GM21360 (cell line): ENCODE results near the gene C15orf40.
A peak's percentile ranks its signal among the peaks of the same experiment; 100 is the strongest.
"Not testable (repeated sequence)": the region's sequence is repeated elsewhere in the genome, so short reads cannot be mapped to it uniquely, and the experiment has no call there.

Experiments
- ATAC-seq: cut with Tn5 transposase; IDR thresholded peaks from one replicate; pipeline ENCODE4 v1.9.1; 2021; ENCODE audit warnings: mild to moderate bottlenecking, moderate library complexity; ENCODE audit not compliant: unreplicated experiment

C15orf40 gene

DNA sequence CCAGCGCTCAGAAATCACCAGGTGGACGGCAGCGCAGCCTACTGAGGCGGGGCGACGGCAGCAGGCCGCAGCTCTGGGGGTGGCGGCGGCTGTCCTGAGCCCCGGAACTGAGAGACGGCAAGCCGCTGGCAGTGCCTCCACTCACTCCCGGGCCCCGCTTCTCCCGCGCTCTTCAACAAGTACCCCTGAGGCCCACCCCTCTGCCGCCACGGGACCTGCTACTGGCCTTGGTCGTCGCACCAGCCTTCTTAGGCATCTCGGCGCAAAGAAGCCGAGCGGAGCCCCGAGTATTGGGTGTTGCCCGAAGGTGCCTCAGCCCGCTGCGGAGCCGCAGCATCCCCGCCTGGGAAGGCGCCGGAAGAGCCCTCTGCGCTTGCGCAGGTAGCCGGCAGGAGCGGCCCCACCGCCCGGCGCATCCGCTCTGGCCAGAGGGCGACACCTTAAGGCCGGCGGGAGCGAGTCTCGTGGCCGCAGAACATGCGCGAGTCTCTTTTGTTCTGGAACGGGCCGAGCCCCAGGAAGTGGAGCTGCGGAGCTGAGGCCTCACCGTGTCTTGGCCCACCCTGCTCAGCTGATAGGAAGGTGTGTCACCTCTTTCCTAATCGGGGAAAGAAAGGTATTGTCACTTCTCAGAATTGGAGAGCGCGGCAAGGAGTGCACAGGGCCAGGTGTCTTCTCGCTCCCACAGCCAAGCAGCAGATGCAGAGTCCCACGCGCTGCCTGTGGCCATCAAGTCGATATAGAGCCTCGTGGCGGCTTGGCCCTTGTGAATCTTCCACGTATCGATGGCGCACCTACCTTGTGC lies at the start of gene C15orf40:
Gene C15orf40 (minus strand): TSS at position 369 of the 805 bp plus-strand sequence. CDS start 32 bp downstream, at position 337.
- peak; percentile 79 for ATAC-seq

DNA sequence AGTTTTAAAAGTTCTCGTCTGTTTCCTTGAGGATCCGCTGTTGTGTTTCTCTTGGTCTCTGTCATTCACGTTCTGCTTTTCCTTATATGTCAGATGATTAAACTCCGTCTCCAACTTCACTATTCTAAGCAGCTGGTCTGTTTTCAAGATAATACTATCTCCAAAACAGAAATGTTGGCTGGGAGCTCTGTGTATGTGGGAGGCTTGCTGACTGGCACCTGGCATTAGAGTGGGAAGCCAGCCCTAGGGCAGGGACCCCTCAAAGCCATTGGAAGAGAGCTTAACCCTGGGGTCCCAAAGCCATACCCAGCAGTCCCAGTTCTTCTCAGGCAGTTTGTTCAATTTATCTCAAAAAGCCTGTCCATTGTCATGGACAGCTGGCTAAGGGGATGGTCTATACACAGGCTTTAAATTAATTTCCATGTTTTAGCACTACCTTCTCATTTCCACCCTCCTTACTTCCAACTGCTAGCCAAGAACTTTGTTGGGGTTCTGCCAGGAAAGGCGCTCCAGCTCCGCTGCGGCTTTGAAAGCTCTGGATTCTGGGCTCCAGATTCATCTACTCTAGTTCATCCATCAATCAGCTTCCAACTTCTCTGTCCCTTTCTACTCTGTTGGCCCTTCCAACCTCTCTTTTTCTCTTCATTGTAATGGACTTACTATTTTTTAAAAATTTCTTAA lies 46.4 kb upstream of the C15orf40 start:
- no peak for ATAC-seq

- no peak for ATAC-seq
Observed at GRCh38 chr15:83057002-83057401, 45.6 kb upstream of the C15orf40 start.

GRCh38 chr15:83053151-83053550 lies 41.7 kb upstream of the C15orf40 start:
- no peak for ATAC-seq

GRCh38 chr15:83046558-83047127 lies 35.2 kb upstream of the C15orf40 start:
- ATAC-seq = no peak

- no peak for ATAC-seq
Observed at GRCh38 chr15:83044156-83044555, 32.7 kb upstream of the C15orf40 start.

DNA sequence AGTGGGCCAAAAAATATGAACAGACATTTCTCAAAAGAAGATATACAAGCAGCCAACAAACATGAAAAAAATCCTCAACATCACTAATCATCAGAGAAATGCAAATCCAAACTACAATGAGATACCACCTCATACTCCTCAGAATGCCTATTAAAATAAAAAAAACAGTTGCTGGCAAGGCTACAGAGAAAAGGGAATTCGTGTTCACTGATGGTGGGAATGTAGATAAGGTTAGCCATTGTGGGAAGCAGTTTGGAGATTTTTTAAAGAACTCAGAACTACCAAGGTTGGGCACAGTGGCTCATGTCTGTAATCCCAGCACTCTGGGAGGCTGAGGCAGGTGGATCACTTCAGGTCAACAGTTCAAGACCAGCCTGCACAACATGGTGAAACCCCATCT lies 27.8 kb upstream of the C15orf40 start:
- no peak for ATAC-seq

DNA sequence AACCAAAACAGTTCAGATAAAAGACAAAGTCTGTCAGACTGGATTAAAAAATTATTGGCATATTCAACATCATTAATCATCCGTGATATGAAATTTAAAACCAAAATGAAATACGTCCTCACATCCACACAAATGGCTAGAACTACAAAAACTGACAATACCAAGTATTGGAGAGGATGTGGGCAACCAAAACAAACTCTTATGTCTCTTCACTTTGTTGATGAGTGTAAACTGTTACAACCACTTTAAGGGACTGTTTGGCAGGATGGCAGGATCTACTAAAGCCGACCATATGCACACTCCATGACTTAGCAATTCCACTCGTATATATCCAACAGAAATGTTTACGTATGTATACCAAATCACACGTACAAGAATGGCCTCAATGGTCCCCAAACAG lies 24.8 kb upstream of the C15orf40 start:
- ATAC-seq = no peak

DNA sequence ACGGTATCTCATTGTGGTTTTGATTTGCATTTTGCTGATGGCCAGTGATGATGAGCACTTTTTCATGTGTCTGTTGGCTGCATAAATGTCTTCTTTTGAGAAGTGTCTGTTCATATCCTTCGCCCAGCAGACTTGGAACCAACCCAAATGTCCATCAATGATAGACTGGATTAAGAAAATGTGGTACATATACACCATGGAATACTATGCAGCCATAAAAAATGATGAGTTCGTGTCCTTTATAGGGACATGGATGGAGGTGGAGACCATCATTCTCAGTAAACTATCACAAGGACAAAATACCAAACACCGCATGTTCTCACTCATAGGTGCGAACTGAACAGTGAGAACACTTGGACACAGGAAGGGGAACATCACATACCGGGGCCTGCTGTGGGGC lies 19.8 kb upstream of the C15orf40 start:
- not testable (repeated sequence) for ATAC-seq

DNA sequence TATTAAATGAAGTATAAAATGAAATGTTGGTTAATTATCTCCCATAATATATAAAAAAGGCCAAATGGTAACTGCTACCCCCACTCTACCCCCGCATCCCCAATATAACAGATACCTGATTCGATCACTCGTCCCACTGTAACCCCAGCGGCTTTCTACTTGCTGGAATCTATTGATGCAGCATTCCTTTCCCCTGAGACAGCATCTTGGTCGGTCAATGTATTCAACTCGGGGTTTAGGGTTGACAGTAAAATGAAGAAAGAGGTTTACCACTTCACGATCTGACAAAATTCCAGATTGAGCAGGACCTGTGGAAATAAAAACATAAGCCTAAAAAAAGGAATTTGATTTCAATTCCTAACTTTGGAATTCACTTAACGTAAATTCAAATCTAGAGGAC lies 18.6 kb upstream of the C15orf40 start:
- ATAC-seq = no peak

GRCh38 chr15:83018436-83018835 lies 7.0 kb upstream of the C15orf40 start:
- ATAC-seq = no peak

DNA sequence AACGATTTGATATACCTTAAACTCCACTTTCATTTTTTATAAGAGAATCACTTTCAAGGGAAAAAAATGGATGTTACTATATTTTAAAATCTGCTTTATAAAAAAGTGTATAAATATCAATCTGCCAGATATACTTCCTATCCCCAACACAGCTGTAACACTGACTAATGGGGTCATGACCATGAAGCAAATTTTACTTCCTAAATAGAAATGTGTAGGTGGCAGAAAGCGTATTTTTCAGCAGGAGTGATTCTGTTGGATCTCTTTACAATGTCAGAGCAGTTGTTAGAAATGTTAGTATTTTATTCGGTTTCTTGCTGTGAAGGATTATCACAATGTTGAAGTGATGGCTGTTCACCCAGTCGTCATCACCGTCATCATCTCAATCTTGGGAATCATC lies 5.5 kb upstream of the C15orf40 start:
- ATAC-seq = no peak

DNA sequence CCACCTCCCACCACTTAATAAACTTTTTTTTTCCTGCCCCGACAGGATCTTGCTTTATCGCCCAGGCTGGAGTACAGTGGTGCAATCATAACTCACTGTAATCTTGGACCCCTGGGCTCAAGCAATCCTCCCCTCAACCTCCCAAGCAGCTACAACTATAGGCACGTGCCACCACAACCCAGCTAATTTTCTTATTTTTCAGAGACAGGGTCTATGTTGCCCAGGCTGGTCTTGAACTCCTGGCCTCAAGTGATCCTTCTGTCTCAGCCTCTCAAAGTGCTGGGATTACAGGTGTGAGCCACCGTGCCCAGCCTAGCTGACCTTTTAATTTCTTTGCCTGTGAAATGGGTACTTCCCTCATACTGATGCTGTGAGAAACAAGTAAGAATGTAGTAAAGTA lies 3.9 kb upstream of the C15orf40 start:
- ATAC-seq = no peak

GRCh38 chr15:83014205-83014653 lies 2.8 kb upstream of the C15orf40 start:
- ATAC-seq = no peak

GRCh38 chr15:83012636-83013035 lies 1.2 kb upstream of the C15orf40 start:
- no peak for ATAC-seq

GRCh38 chr15:83012076-83012426 lies 612 bp upstream of the C15orf40 start:
- no peak for ATAC-seq

GRCh38 chr15:83010709-83011270 lies 649 bp downstream of the C15orf40 start:
- ATAC-seq = peak; percentile 48

DNA sequence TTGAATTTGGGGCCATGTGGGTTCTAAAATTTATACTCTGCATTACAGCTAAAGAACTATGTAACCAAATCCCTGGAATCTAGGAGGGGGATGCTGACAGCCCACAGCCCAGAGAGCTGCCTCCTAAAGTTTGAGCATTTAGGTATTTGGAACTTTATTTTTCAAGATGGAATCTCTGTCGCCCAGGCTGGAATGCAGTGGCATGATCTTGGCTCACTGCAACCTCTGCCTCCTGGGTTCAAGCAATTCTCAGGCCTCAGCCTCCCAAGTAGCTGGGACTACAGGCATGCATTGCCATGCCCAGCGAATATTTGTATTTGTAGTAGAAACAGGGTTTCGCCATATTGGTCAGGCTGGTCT lies 10.8 kb downstream of the C15orf40 start:
- ATAC-seq = not testable (repeated sequence)

- ATAC-seq = no peak
Observed at GRCh38 chr15:82999905-83000671, 11.4 kb downstream of the C15orf40 start.

GRCh38 chr15:82999426-82999825 lies 12.0 kb downstream of the C15orf40 start:
- ATAC-seq = no peak

- no peak for ATAC-seq
Observed at GRCh38 chr15:82995938-82996337, 15.5 kb downstream of the C15orf40 start.
